Endothelial cell of umbilical vein (primary cell): ENCODE results near the gene TUBA4A. TPM values are rescaled to one million over a fixed set of nuclear protein-coding genes. Genes with fewer than 3 reads are reported as not detected.
A peak's percentile ranks its signal among the peaks of the same experiment; 100 is the strongest.

Experiments
- BruUV-seq: library from RNA; stranded (reverse); fragments of 400-500 nt; replicated peaks from 2 replicates; lab custom pipeline; 2021; lab: Mats Ljungman, UMichigan
- CTCF ChIA-PET: fragments of 300-600, 350-600 bp; sonication (Branson Sonifier 250); formaldehyde crosslinking; loops from one replicate; lab custom pipeline; 2021; ENCODE audit warnings: antibody characterized with exemption, inconsistent platforms; lab: Charles Lee
- POLR2A ChIA-PET: fragments of 300-600, 350-600 bp; sonication (Branson Sonifier 250); formaldehyde crosslinking; loops from one replicate; lab custom pipeline; 2021; ENCODE audit warnings: antibody characterized with exemption, inconsistent platforms; lab: Charles Lee
- DNase-seq: peaks from one replicate; pipeline ENCODE4 v3.0.0-alpha.2; 2011; ENCODE audit warnings: low read depth, low spot score
- FAIRE-seq: peaks from 2 replicates; lab custom pipeline; 2011; peaks lifted over from hg19 to GRCh38; lab: Jason Lieb, UNC
- H2AFZ ChIP-seq: 2 replicates; pipeline ENCODE4 v1.6.0; 2012; ENCODE audit warnings: low read depth, low read length, control low read depth, inconsistent platforms
- H3K27ac ChIP-seq: 2 replicates; pipeline ENCODE4 v1.5.1; 2011; ENCODE audit warnings: low read depth, mild to moderate bottlenecking, control low read depth, low read length, moderate library complexity; ENCODE audit not compliant: insufficient read depth
- H3K27me3 ChIP-seq, 2 experiments: 2 replicates each; pipeline versions ENCODE4 v1.6.0 to v1.6.1; 2011; ENCODE audit warnings: low read length in 2 of 2, mixed read lengths in 1 of 2; ENCODE audit not compliant: control insufficient read depth in 2 of 2, insufficient read depth in 2 of 2
- H3K36me3 ChIP-seq, 2 experiments: 2 replicates in 1 of 2; 3 replicates in 1 of 2; pipeline ENCODE4 v1.5.1; 2011; ENCODE audit warnings: low read length in 2 of 2, mild to moderate bottlenecking in 1 of 2, moderate library complexity in 1 of 2; ENCODE audit not compliant: control insufficient read depth in 2 of 2, insufficient read depth in 2 of 2; ENCODE audit errors: extremely low read depth in 1 of 2
- H3K4me1 ChIP-seq: 3 replicates; pipeline ENCODE4 v1.5.1; 2011; ENCODE audit warnings: mild to moderate bottlenecking, low read length; ENCODE audit not compliant: control insufficient read depth, insufficient read depth; ENCODE audit errors: extremely low read depth
- H3K4me2 ChIP-seq: 2 replicates; pipeline ENCODE4 v1.6.1; 2011; ENCODE audit warnings: low read length, control low read depth, mixed read lengths; ENCODE audit not compliant: insufficient read depth
- H3K4me3 ChIP-seq, 3 experiments: fragments of 200-600 bp in 1 of 3; sonication (generic), shearing (Covaris generic) in 1 of 3; replicated peaks in 1 of 3; 2 replicates each; pipeline ENCODE4 v1.5.1; 2011 to 2016; ENCODE audit warnings: control low read depth in 3 of 3, low read length in 3 of 3, mild to moderate bottlenecking in 2 of 3, inconsistent platforms in 1 of 3, low read depth in 1 of 3, moderate library complexity in 1 of 3; ENCODE audit not compliant: insufficient read depth in 1 of 3
- H3K79me2 ChIP-seq: 2 replicates; pipeline ENCODE4 v1.6.0; 2012; ENCODE audit warnings: low read length, inconsistent platforms; ENCODE audit not compliant: control insufficient read depth, insufficient read depth
- H3K9ac ChIP-seq: replicated peaks from 2 replicates; pipeline ENCODE3; 2011; ENCODE audit warnings: low read length, control low read depth; ENCODE audit not compliant: insufficient read depth; ENCODE audit errors: extremely low read depth
- H3K9me1 ChIP-seq: replicated peaks from 3 replicates; pipeline ENCODE4 v1.6.0; 2011; ENCODE audit warnings: mild to moderate bottlenecking, low read length; ENCODE audit not compliant: control insufficient read depth, insufficient read depth; ENCODE audit errors: extremely low read depth
- H3K9me3 ChIP-seq: replicated peaks from 2 replicates; pipeline ENCODE4 v1.5.1; 2012; ENCODE audit warnings: low read length, inconsistent platforms; ENCODE audit not compliant: control insufficient read depth, insufficient read depth
- H4K20me1 ChIP-seq: replicated peaks from 2 replicates; pipeline ENCODE3; 2011; ENCODE audit warnings: mild to moderate bottlenecking, low read length; ENCODE audit not compliant: control insufficient read depth, insufficient read depth; ENCODE audit errors: extremely low read depth
- CTCF ChIP-seq, 2 donors: IDR thresholded peaks; 1 replicate in 1 of 2; 2 replicates in 1 of 2; pipeline ENCODE4 v1.5.1; 2011; ENCODE audit warnings: low read length in 2 of 2, mild to moderate bottlenecking in 2 of 2, moderate library complexity in 2 of 2, control low read depth in 1 of 2, inconsistent platforms in 1 of 2, low read depth in 1 of 2; ENCODE audit not compliant: insufficient read depth in 1 of 2; ENCODE audit errors: extremely low read depth in 1 of 2
- EZH2 ChIP-seq: IDR thresholded peaks from 2 replicates; pipeline ENCODE4 v1.6.1; 2012; ENCODE audit warnings: borderline replicate concordance, low read depth, mild to moderate bottlenecking, moderate library complexity, low read length, inconsistent platforms; ENCODE audit not compliant: severe bottlenecking
- FOS ChIP-seq: IDR thresholded peaks from 2 replicates; pipeline ENCODE4 v1.6.1; 2011; ENCODE audit warnings: mild to moderate bottlenecking, low read length, moderate library complexity, borderline replicate concordance; ENCODE audit not compliant: insufficient read depth
- GATA2 ChIP-seq: IDR thresholded peaks from 2 replicates; pipeline ENCODE4 v1.7.0; 2011; ENCODE audit warnings: low read depth, mild to moderate bottlenecking, moderate library complexity, mixed read lengths, low read length; ENCODE audit not compliant: insufficient read length, insufficient read depth
- JUN ChIP-seq: IDR thresholded peaks from 2 replicates; pipeline ENCODE4 v1.6.1; 2011; ENCODE audit warnings: borderline replicate concordance, low read depth; ENCODE audit not compliant: insufficient read length, insufficient read depth
- MYC ChIP-seq: IDR thresholded peaks from one replicate; pipeline ENCODE4 v1.6.1; 2011; ENCODE audit warnings: mild to moderate bottlenecking, low read depth, low read length
- POLR2A ChIP-seq: IDR thresholded peaks from 2 replicates; pipeline ENCODE4 v1.6.1; 2012; ENCODE audit warnings: low read depth, mild to moderate bottlenecking, control low read depth, low read length
- POLR2AphosphoS5 ChIP-seq: IDR thresholded peaks from 2 replicates; pipeline ENCODE4 v1.6.1; 2012; ENCODE audit warnings: low read depth, mild to moderate bottlenecking, control low read depth, low read length, moderate library complexity; ENCODE audit not compliant: insufficient read depth
- dilution Hi-C: fragments of 300-500 bp; cut with MboI; formaldehyde crosslinking; loops from one replicate; pipeline ENCODE4 v1.15.0; 2019; ENCODE audit warnings: low sequenced_read_pairs; ENCODE audit not compliant: extremely low pct_ligation_motif_present
- intact Hi-C: fragments of 100-400 bp; cut with micrococcal nuclease; formaldehyde crosslinking; loops from one replicate; pipeline ENCODE4 v1.10.0; 2022
- polyA plus RNA-seq, 4 experiments: library from polyadenylated mRNA; depleted of rRNA in 3 of 4; stranded (reverse) in 3 of 4; unstranded in 1 of 4; fragments of >200 nt; gene quantifications; 2 replicates each; pipeline versions ENCODE4 v1.2.1 to v1.2.3, GENCODE V29; 2011 to 2012; ENCODE audit warnings: missing spikeins in 1 of 4
- total RNA-seq: library from RNA; stranded (reverse); gene quantifications from 2 replicates; pipeline ENCODE4 v1.2.3, GENCODE V29; 2021
- TF ChIP-seq, protein P1 (sequence below): IDR thresholded peaks from 2 replicates; pipeline ENCODE4 v1.6.1; 2011; ENCODE audit not compliant: insufficient read depth, insufficient read length

Gene TUBA4A
- total and polyA plus RNA-seq, 2 donors (not counting 3 experiments of a cell fraction or from before 2014, with no cell fraction given): 16.5 to 24.8 TPM

DNA sequence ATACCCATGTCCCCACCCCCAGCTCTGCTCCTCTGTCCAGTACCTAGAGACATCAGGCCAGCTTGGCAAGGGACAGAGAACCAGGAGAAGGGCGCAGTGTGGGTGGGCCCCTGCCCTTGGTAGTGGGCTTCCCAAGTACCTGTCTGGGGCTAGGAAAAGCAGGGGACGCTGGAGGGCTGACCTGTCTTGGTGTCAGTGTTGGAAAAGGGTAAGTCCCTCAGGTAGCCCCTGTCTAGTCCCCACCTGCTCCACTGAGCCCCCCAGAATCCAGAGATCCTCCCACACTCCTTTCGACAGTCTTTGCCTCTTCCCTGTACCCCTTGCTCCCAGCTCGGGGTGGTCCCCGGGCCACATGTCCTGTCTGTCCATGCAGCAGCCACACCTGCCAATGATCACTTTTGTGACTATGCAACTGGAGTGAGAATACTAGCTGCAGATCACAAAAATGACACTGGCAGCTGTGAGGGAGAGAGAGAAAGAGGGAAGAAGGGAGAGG lies 40.1 kb upstream of the TUBA4A start:
- H3K79me2 ChIP-seq: no peaks in the 10 kb centered on the region
- no peak overlapping the region for H3K9ac ChIP-seq
- no peaks in the 10 kb centered on the region for H4K20me1 ChIP-seq
- H3K27me3 ChIP-seq: peaks cover 0 to 1% of the 10 kb centered on the region in 2 experiments
- H3K9me3 ChIP-seq: no peaks in the 10 kb centered on the region
- intact Hi-C loops (loop anchor here (1.0 to 2.0 kb wide), 7 partner anchors 14 to 133 kb away; partner anchors contain the start of genes ABCB6, ANKZF1, ATG9A and CNPPD1), dilution Hi-C loops (no loop called here)
- CTCF ChIA-PET: interaction anchor here (3.5 to 11.2 kb wide), 3 partner anchors 12 to 135 kb away, joined by 26 to 253 read pairs (median 32); partner anchors contain the start of genes DNAJB2, NHEJ1 and SLC23A3
- POLR2A ChIA-PET: no interaction called here
- no peak overlapping the region for H3K4me2 ChIP-seq
- no TSS peak for BruUV-seq
- H3K9me1 ChIP-seq: no peaks in the 10 kb centered on the region
- TF ChIP-seq CTCF (IDR thresholded peaks at IDR 0.05; ENCODE audit: extremely low read depth in 1 of 2, insufficient read depth in 1 of 2, low read depth in 1 of 2, low read length in 2 of 2): no peak
- TF ChIP-seq MYC: no peak
- TF ChIP-seq JUN: no peak
- TF ChIP-seq POLR2AphosphoS5: no peak
- TF ChIP-seq, protein P1, sequence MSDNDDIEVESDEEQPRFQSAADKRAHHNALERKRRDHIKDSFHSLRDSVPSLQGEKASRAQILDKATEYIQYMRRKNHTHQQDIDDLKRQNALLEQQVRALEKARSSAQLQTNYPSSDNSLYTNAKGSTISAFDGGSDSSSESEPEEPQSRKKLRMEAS: no peak
- TF ChIP-seq GATA2: no peak
- no peak for TF ChIP-seq FOS
- TF ChIP-seq POLR2A: no peak
- TF ChIP-seq EZH2: no peak
- H3K27ac ChIP-seq: no peak overlapping the region
- DNase-seq: no peak
- peaks cover 4% of the 10 kb centered on the region for H3K4me1 ChIP-seq
- H3K36me3 ChIP-seq: no peaks in the 10 kb centered on the region
- FAIRE-seq: peak; percentile 21
- H2AFZ ChIP-seq: peak overlapping the region; percentile 98
- H3K4me3 ChIP-seq: no peak overlapping the region
